NCI-H146 treated with DMSO at 0.1 percent for 48 hours (cell line): ENCODE results near the gene GRK1.

Experiments
- DNase-seq: peaks from one replicate; lab custom pipeline; 2025; ENCODE audit not compliant: unreplicated experiment; lab: John Stamatoyannopoulos, UW

The GRK1 gene

GRCh38 chr13:113774177-113775107 lies 107.4 kb downstream of the GRK1 start:
- DNase-seq, result no peak

DNA sequence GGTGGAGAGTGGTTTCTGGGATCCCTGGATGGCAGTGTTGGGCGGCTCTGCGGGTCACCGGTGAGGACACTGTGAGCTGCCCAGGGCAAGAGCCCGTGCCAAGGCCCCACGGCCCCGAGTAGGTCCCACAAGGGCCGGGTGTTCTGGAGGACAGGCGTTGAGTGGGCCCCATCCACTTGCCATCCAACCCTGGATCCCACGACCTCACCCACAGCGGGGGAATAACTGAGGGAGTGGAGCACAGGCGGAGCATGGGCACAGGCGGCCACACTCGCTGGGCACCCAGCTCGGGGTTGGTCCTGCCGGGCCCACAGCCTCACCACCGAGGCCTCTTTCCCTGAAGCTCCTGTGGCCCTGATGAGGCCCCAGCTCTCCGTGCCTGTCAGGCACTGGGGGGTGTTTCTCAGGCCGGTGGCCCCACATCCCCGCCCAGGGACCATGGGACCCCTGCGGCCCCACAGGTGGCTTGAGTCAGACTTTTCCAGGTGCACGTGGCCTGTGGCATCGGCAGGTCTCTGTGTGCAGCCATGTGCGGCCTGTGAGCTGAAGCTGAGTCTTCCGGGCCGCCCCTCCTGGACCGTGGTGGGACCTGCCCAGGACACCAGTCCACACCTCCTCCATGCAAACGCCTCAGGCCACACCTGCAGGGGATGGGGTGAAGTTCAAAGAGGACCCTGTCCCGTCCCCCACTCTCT lies 108.6 kb downstream of the GRK1 start:
- DNase-seq, result no peak

- peak; percentile 33 for DNase-seq
These were observed 109.5 kb downstream of the GRK1 start for GRCh38 chr13:113776231-113777125.

DNA sequence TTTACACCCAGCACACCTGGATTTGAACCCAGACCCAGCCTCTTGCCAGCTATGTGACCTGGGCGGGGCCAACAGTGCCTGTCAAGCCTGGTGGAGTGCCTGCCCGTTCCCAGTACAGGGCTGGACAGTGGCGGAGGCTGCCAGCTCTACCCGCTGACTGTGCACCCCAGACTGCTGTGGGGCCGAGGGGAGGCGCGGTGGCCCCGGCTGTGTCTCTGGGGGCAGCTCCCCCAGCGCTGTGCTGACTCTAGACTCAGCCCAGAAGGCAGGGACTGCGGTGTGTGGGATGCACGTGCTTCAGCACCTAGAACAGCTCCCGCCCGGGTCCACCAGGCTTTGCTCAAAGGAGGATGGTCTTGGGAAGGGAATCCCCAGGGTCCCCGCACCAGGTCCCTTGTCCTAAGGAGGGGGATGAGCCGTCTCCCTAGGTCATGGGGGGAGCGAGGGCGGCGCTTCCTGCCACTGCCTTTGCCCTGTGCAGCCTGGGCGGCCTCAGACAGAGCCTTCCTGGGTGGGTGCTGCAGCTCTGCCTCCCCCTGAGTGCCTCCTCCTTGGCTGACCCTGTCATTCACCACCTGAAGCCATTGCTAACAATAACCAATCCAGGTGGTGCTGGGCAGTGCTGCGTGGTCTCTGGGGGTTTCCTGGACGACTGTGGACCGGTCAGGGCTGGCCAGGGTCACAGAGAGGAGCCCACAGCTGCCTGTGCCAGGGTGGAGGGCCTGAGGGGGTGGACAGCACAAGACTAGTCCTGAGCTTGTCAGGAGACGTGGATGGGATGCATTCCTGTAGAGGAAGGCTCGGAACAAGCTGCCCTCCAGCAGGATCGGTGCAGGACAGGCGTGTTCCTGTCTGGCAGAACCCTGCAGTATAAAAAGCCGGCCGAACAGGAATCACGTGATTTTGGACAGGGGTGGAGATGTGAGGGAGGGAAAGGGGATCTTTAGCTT lies 110.6 kb downstream of the GRK1 start:
- DNase-seq, result no peak

DNA sequence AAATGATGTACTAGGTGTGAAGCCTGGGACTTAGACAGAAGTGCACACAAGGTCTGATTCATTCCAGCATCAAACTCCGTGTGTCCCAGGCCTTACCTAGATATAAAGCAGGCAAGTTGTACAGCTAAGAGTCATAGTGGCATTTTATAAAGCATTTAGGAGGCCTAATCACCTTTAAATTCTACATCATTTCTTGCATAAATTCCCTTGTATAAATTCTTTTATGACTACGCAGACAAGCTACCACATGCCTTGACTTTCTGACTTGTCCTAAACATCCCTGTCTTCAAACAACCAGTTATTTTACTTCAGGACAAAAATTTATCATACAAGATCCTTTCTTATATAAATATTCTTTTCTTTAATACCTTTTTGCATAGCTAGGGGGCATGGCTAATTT lies 114.6 kb downstream of the GRK1 start:
- no peak for DNase-seq

GRCh38 chr13:113782472-113782871 lies 115.5 kb downstream of the GRK1 start:
- no peak for DNase-seq

DNA sequence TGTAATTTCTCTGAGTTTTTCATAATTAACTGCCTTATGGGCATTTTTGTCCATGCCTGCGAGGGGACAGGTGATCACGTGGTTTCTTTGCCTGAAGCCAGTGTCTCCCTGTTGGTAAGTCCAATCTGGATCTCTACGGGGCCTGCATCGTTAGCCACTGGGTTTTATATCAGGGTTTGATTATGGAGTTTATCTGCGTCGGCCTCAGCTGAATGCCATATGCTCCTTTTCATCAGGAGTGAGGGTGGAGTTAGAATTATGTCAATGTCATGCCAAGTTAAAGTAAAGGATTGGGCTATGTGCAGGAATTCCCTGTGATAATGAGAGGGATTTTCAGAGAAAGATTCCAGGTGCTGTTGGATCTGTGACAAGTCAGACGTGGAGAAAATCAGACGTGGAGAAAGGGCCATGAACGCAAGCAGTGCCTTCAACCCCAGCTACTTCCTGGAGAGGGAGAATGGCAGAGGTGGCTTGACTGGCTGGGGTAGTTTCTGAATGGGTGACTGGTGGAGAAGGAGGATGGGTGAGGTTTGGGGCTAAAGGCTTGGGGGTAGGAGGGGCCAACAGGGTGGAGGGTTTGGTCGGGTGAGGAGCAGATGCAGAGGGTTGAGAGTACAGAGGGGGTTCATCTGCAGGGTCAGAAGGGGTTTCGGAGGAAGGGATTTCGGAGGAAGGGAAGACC lies 116.3 kb downstream of the GRK1 start:
- no peak for DNase-seq

DNA sequence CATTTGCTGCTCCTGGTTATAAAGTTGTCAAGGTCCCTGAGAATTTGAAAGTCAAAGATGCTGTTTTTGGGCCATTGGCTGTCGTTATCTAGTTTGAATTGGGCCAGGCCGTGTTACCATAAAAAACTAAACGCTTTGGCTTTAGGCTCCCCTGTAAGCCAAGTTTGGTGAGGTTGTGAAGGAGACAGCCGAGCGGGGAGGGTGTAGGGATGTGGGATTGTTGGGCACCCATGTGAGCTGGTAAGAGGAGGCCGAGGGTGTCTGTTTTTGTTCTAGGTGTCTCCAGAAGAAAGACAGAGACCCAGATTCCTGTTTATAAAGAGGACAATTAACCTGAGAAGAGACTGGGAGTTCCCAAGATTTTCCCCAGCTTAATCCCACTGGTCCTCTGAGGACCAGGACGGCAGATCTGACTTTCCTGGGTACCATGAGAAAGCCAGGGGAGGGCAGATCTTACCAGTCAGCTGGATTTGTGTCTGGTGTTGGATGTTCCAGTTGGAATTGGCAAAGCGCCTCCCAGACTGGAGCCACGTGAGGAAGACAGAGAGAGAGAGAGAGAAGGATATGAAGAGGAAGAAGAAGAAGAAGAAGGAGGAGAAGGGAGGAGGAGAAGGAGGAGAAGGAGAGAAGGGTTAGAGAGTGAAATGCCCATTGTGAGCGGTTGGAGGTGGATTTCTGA lies 117.1 kb downstream of the GRK1 start:
- no peak for DNase-seq

- DNase-seq, result no peak
These were observed 117.6 kb downstream of the GRK1 start for GRCh38 chr13:113784645-113785024.

DNA sequence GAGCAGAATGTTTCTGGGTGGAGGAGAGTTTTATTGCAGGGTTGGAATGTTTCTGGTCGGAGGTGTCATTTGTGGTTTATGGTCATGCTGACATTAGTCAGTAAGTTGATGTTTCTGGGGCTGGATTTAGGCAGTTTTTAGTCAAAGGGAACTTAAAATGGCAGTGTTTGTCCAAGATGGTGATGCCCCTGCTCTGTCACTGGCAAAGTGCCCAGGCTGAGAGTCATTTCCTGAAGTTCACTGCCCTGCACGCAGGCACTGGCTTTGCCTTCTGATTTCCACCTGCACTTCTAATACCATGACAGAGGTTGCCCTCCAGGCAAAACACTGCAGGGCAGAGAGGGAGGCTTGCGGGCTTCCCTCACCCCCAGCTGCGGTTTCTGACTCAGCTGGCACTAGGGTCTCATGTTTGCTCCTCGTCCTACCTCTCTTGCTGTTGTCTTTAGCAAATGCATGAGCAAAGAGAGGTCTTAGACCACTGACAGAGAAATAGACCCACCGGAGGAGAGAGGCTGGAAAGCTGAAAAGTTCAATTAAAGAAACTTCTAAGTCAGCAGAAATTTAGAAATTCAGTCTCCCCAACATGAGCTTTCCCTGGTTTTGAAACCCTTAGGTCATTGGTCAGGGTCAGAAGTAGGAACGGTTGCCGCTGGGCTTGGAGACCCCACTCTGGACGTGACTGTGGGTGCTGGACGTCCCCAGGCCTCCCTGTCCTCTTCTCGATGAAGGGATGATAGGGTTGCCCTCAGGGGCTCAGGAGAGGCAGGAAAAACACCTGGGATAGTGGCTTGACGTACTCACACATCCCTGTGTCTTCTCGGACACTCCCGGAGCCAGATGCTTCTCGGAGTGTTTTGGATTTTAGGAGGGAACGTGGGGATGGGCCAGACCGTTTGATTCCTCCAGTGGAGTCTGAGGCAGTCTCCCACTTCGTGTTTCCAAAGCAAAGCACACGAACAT lies 118.3 kb downstream of the GRK1 start:
- no peak for DNase-seq

- no peak for DNase-seq
These were observed 119.3 kb downstream of the GRK1 start for GRCh38 chr13:113786262-113786841.
